Prostate gland (tissue), 2 donors: ENCODE results near the gene TMEM74B. TPM values are rescaled to one million over a fixed set of nuclear protein-coding genes. Genes with fewer than 3 reads are reported as not detected.
"Not testable (repeated sequence)": the region's sequence is repeated elsewhere in the genome, so short reads cannot be mapped to it uniquely, and the experiment has no call there.

Source experiments
- DNase-seq: peaks from one replicate; pipeline ENCODE4 v3.0.0-alpha.2; 2019; ENCODE audit warnings: low spot score
- H3K27ac ChIP-seq, 2 donors: fragments of 200-600 bp; sonication (generic); 2 replicates each; pipeline ENCODE4 v1.5.1; 2017 to 2019
- H3K27me3 ChIP-seq: fragments of 200-600 bp; sonication (generic); replicated peaks from 2 replicates; pipeline ENCODE4 v1.5.1; 2019; ENCODE audit not compliant: insufficient read depth
- H3K36me3 ChIP-seq, 2 donors: fragments of 200-600 bp; sonication (generic); 1 replicate in 1 of 2; 2 replicates in 1 of 2; pipeline versions ENCODE4 v1.5.1 to v1.8.1; 2017 to 2019
- H3K4me1 ChIP-seq: fragments of 200-600 bp; sonication (generic); replicated peaks from 2 replicates; pipeline ENCODE4 v1.5.1; 2019
- H3K4me3 ChIP-seq, 2 donors: fragments of 200-600 bp; sonication (generic); 2 replicates each; pipeline ENCODE4 v1.5.1; 2017 to 2019
- H3K9me3 ChIP-seq: fragments of 200-600 bp; sonication (generic); 2 replicates; pipeline ENCODE4 v1.5.1; 2017
- POLR2A ChIP-seq: fragments of 450-650 bp; IDR thresholded peaks from one replicate; pipeline ENCODE4 v1.6.1; 2016; ENCODE audit warnings: antibody characterized with exemption, mild to moderate bottlenecking
- POLR2AphosphoS5 ChIP-seq: sonication (generic); formaldehyde crosslinking; IDR thresholded peaks from one replicate; pipeline ENCODE4 v1.6.1; 2017; ENCODE audit warnings: antibody characterized with exemption
- WGBS: methylation state at CpG from one replicate; pipeline ENCODE4 v1.1.5; 2018; 5-methylcytosine and 5-hydroxymethylcytosine counted together
- intact Hi-C: fragments of 100-400 bp; cut with DNase I; formaldehyde crosslinking; loops from one replicate; pipeline ENCODE4 v1.14.2; 2022
- total RNA-seq, 2 donors: library from RNA; depleted of rRNA; stranded (reverse); fragments of >200 nt; gene quantifications; one replicate each; pipeline ENCODE4 v1.1.0, GENCODE V29; 2016
- TF ChIP-seq, protein P1 (sequence below), 4 experiments: fragments of 200-600 bp in 2 of 4; fragments of 450-650 bp in 2 of 4; sonication (generic) in 2 of 4; IDR thresholded peaks; 1 replicate in 3 of 4; 2 replicates in 1 of 4; pipeline ENCODE4 v1.5.1; 2016 to 2019; ENCODE audit warnings: antibody characterized with exemption in 4 of 4, mild to moderate bottlenecking in 2 of 4, moderate library complexity in 2 of 4

TMEM74B gene
- total RNA-seq, 2 donors from 2014 or later: 0.59 to 3.6 TPM

DNA sequence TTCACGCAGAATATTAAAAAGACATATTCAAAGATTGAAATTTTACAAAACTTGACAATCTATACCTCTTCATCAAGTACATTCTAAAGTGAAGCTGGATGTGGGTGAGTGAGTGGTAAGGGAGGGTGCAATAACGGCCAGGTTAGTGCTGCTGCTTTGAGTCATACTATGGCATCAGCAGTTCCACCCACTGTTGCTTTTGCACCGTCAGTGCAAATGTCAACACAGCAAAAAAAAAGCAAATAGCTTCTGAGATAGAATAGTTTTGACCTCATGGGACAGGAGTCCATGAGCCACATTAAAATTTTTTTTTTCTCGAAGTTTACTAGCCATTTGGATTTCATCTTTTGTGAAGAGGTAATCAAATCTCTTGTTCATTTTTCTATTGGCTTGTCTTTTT, 34.6 kb downstream of the TMEM74B start:
- Histone ChIP-seq H3K36me3 (no peaks in the 10 kb centered on the region), H3K4me1 (no peaks in the 10 kb centered on the region), H3K27me3 (no peaks in the 10 kb centered on the region), H3K9me3 (no peaks in the 10 kb centered on the region), H3K27ac (no peak overlapping the region), H3K4me3 (no peak overlapping the region)
- DNase-seq: no peak
- TF ChIP-seq, protein P1, sequence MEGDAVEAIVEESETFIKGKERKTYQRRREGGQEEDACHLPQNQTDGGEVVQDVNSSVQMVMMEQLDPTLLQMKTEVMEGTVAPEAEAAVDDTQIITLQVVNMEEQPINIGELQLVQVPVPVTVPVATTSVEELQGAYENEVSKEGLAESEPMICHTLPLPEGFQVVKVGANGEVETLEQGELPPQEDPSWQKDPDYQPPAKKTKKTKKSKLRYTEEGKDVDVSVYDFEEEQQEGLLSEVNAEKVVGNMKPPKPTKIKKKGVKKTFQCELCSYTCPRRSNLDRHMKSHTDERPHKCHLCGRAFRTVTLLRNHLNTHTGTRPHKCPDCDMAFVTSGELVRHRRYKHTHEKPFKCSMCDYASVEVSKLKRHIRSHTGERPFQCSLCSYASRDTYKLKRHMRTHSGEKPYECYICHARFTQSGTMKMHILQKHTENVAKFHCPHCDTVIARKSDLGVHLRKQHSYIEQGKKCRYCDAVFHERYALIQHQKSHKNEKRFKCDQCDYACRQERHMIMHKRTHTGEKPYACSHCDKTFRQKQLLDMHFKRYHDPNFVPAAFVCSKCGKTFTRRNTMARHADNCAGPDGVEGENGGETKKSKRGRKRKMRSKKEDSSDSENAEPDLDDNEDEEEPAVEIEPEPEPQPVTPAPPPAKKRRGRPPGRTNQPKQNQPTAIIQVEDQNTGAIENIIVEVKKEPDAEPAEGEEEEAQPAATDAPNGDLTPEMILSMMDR (IDR thresholded peaks at IDR 0.05): no peak
- TF ChIP-seq POLR2A (no peak), POLR2AphosphoS5 (no peak)
- 72% methylated on average over 4 of the region's 4 CpGs for WGBS
- intact Hi-C loops: no loop called here

DNA sequence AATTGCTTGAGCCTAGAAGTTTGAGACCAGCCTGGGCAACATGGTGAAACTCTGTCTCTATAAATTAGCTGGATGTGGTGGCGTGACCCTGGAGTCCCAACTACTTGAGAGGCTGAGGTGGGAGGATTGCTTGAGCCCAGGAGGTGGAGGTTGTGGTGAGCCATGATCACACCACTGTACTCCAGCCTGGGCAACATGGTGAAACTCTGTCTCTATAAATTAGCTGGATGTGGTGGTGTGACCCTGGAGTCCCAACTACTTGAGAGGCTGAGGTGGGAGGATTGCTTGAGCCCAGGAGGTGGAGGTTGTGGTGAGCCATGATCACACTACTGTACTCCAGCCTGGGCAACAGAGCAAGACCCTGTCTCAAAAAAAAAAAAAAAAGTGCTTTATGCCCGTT, 35.0 kb downstream of the TMEM74B start:
- WGBS: 91% methylated on average over 2 of the region's 2 CpGs
- H3K4me3 ChIP-seq, H3K4me1 ChIP-seq, H3K27ac ChIP-seq, intact Hi-C loops, H3K9me3 ChIP-seq, DNase-seq, H3K36me3 ChIP-seq, H3K27me3 ChIP-seq: not testable (repeated sequence)

DNA sequence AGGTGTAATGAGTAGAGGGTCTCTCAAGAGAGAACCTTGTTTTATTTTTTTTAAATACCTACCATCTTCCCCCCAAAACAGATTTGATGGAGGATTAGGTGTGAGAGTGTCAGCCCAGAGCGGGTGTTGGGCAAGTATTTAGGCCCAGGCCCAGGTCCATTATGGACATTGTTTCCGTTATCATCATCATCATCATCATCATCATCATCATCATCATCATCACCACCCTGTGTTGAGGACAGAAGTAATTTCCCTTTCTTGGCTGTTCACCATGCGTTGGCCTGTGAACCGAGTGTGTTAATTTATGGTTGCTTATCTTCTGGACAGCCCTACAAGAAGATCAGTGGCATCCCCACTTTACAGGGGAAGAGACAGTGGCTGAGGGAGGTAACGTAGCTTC, 37.8 kb downstream of the TMEM74B start:
- Histone ChIP-seq H3K36me3 (no peaks in the 10 kb centered on the region), H3K27me3 (no peaks in the 10 kb centered on the region), H3K4me1 (no peaks in the 10 kb centered on the region), H3K27ac (no peak overlapping the region), H3K4me3 (no peak overlapping the region), H3K9me3 (no peaks in the 10 kb centered on the region)
- intact Hi-C loops: no loop called here
- TF ChIP-seq POLR2AphosphoS5 (no peak), POLR2A (no peak)
- TF ChIP-seq, protein P1 (IDR thresholded peaks at IDR 0.05): no peak
- WGBS: 88% methylated on average over 5 of the region's 5 CpGs
- no peak for DNase-seq

DNA sequence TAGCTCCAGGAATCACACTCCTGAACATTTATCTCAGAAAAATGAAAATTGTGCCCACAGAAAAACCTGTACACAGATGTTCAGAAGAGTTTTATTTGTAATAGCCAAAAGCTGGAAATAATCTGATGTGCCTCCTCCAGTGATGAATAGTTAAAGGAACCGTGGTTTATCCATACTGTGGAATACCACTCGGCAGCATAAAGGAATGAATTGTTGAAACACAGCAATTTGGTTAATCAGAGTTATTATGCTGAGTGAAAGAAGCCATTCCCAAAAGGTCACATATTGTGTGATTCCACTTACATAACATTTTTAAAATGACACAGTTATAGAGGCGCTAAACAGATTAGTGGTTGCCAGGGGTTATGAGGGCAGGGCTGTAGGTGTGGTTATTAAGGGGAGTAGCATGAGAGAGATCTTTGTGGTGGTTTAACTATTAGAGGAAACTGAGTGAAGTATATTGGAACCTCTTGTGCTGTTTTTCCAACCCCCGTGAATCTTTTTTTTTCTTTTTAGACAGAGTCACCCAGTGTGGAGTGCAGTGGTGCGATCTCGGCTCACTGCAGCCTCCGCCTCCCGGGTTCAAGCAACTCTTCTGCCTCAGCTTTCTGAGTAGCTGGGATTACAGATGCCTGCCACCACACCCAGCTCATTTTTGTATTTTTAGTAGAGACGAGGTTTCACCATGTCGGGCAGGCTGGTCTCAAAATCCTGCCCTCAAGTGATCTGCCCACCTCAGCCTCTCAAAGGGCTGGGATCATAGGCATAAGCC, 40.2 kb downstream of the TMEM74B start:
- no peaks in the 10 kb centered on the region for H3K27me3 ChIP-seq
- no peak for TF ChIP-seq POLR2A
- H3K27ac ChIP-seq: no peak overlapping the region
- 92% methylated on average over 10 of the region's 10 CpGs for WGBS
- no peaks in the 10 kb centered on the region for H3K4me1 ChIP-seq
- H3K4me3 ChIP-seq: no peak overlapping the region
- intact Hi-C loops: no loop called here
- H3K36me3 ChIP-seq: no peaks in the 10 kb centered on the region
- no peaks in the 10 kb centered on the region for H3K9me3 ChIP-seq
- no peak for DNase-seq

DNA sequence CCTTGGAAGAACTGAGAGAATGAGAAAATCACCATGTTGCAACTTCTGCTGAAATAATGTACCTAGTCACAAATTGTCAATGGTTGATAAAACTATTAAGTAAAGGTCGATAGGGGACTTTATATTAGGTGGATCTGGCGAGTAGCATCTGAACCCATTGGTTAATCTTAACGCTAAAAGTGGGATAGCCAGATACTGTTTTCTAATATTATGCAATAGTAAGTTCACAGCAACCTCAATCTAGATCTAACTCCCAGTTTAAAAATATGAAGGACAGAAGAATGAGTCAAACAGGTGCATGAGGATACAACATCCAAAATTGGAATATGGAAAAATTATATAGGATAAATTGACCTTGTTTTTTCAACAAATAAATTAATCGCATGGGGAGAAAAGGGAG, 47.5 kb downstream of the TMEM74B start:
- no peaks in the 10 kb centered on the region for H3K4me1 ChIP-seq
- intact Hi-C loops: no loop called here
- no peak overlapping the region for H3K4me3 ChIP-seq
- no peak for DNase-seq
- WGBS: 83% methylated on average over 4 of the region's 4 CpGs
- H3K36me3 ChIP-seq: peaks cover 0 to 10% of the 10 kb centered on the region in 2 donors
- H3K27ac ChIP-seq: no peak overlapping the region
- no peak for TF ChIP-seq POLR2A
- TF ChIP-seq, protein P1 (IDR thresholded peaks at IDR 0.05): no peak
- H3K9me3 ChIP-seq: no peaks in the 10 kb centered on the region
- H3K27me3 ChIP-seq: no peaks in the 10 kb centered on the region

DNA sequence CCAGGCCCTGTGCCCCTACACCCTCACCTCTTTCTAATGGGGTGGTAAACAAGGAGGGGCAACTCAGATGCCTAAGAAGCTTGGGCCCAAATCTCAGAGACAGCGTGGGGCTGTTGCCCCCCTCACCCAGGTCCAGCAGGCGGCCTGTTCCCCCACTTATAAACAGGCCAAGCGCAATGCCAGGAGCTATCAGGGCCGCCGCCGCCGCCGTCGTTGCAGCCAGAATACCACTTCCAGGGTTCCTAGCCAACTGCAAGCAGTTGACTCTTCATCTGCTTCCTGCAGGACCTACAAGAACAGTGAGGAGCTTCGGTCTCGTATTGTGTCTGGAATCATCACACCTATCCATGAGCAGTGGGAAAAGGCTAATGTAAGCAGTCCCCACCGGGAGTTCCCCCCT, 49.9 kb downstream of the TMEM74B start:
- no peaks in the 10 kb centered on the region for H3K9me3 ChIP-seq
- intact Hi-C loops: no loop called here
- 89% methylated on average over 12 of the region's 12 CpGs for WGBS
- H3K36me3 ChIP-seq: peaks cover 0 to 10% of the 10 kb centered on the region in 2 donors
- no peaks in the 10 kb centered on the region for H3K4me1 ChIP-seq
- no peak overlapping the region for H3K4me3 ChIP-seq
- DNase-seq: no peak
- H3K27me3 ChIP-seq: no peaks in the 10 kb centered on the region
- no peak overlapping the region for H3K27ac ChIP-seq
- TF ChIP-seq POLR2AphosphoS5: no peak
- no peak for TF ChIP-seq POLR2A
- TF ChIP-seq, protein P1 (IDR thresholded peaks at IDR 0.05): no peak
